ENCODE results near the gene NUP93.
"Not testable (repeated sequence)": the region's sequence is repeated elsewhere in the genome, so short reads cannot be mapped to it uniquely, and the experiment has no call there.

NUP93 gene

GRCh38 chr16:56792967-56793366, 63.0 kb downstream of the NUP93 start:
- TF ChIP-seq CTCF (IDR thresholded peaks at IDR 0.05; ENCODE audit: low read depth, low read length) = no peak
- no peak overlapping the region for H3K4me3 ChIP-seq (ENCODE audit: low read depth, low read length)

- no peak overlapping the region for H3K4me3 ChIP-seq (ENCODE audit: low read depth, low read length)
- peak; percentile 45 for TF ChIP-seq CTCF (IDR thresholded peaks at IDR 0.05; ENCODE audit: low read depth, low read length)
These were observed 63.6 kb downstream of the NUP93 start for GRCh38 chr16:56793492-56793891.

- no peak for TF ChIP-seq CTCF (IDR thresholded peaks at IDR 0.05; ENCODE audit: low read depth, low read length)
- no peak overlapping the region for H3K4me3 ChIP-seq (ENCODE audit: low read depth, low read length)
These were observed 65.1 kb downstream of the NUP93 start for GRCh38 chr16:56795011-56795410.

GRCh38 chr16:56797038-56797437, 67.1 kb downstream of the NUP93 start:
- H3K4me3 ChIP-seq (ENCODE audit: low read depth, low read length) = not testable (repeated sequence)

GRCh38 chr16:56797861-56798260, 67.9 kb downstream of the NUP93 start:
- TF ChIP-seq CTCF (IDR thresholded peaks at IDR 0.05; ENCODE audit: low read depth, low read length) = no peak
- H3K4me3 ChIP-seq (ENCODE audit: low read depth, low read length) = no peak overlapping the region

- no peak for TF ChIP-seq CTCF (IDR thresholded peaks at IDR 0.05; ENCODE audit: low read depth, low read length)
- H3K4me3 ChIP-seq (ENCODE audit: low read depth, low read length) = no peak overlapping the region
These were observed 69.0 kb downstream of the NUP93 start for GRCh38 chr16:56798955-56799354.

- no peak for TF ChIP-seq CTCF (IDR thresholded peaks at IDR 0.05; ENCODE audit: low read depth, low read length)
These were observed 70.4 kb downstream of the NUP93 start for GRCh38 chr16:56800355-56800754.

GRCh38 chr16:56801762-56802161, 71.8 kb downstream of the NUP93 start:
- H3K4me3 ChIP-seq (ENCODE audit: low read depth, low read length) = no peak overlapping the region
- TF ChIP-seq CTCF (IDR thresholded peaks at IDR 0.05; ENCODE audit: low read depth, low read length) = no peak

More at GRCh38 chr16:56800355-56800754, 70.4 kb downstream of the NUP93 start:
- H3K4me3 ChIP-seq (ENCODE audit: low read depth, low read length) = no peak overlapping the region

Data from WI38 (cell line).